D721Med (cell line): ENCODE measurements around the gene CHD2.

Experiments used
- DNase-seq: peaks from one replicate; pipeline ENCODE4 v3.0.0; 2011; ENCODE audit warnings: low spot score; ENCODE audit not compliant: insufficient read length
- FAIRE-seq: peaks from 2 replicates; lab custom pipeline; 2011; peaks lifted over from hg19 to GRCh38; lab: Jason Lieb, UNC
- TF ChIP-seq, protein P1 (sequence below): IDR thresholded peaks from 2 replicates; pipeline ENCODE4 v1.5.1; 2012; ENCODE audit warnings: mild to moderate bottlenecking, control low read depth; ENCODE audit not compliant: insufficient read depth; ENCODE audit errors: missing control alignments

The CHD2 gene

DNA sequence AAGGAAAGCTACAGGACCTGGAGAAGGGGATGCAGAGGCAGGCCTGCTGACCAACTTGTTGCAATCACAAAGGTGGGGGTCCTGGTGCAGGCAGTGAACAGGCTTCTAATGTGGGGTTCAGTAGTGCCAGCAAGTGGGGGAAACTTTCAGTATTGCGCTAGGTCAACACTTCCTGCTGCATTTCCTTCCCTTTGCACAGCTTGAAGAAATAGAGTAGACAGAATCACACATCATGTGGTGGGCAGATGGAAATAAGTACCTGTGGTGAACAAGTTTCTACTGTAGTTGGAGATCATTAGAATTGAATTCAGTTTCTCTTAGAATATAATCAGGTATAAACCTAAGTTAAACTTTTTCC is 125.5 kb downstream of the CHD2 start:
- TF ChIP-seq, protein P1, sequence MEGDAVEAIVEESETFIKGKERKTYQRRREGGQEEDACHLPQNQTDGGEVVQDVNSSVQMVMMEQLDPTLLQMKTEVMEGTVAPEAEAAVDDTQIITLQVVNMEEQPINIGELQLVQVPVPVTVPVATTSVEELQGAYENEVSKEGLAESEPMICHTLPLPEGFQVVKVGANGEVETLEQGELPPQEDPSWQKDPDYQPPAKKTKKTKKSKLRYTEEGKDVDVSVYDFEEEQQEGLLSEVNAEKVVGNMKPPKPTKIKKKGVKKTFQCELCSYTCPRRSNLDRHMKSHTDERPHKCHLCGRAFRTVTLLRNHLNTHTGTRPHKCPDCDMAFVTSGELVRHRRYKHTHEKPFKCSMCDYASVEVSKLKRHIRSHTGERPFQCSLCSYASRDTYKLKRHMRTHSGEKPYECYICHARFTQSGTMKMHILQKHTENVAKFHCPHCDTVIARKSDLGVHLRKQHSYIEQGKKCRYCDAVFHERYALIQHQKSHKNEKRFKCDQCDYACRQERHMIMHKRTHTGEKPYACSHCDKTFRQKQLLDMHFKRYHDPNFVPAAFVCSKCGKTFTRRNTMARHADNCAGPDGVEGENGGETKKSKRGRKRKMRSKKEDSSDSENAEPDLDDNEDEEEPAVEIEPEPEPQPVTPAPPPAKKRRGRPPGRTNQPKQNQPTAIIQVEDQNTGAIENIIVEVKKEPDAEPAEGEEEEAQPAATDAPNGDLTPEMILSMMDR, result no peak
- FAIRE-seq, result no peak
- DNase-seq, result no peak

DNA sequence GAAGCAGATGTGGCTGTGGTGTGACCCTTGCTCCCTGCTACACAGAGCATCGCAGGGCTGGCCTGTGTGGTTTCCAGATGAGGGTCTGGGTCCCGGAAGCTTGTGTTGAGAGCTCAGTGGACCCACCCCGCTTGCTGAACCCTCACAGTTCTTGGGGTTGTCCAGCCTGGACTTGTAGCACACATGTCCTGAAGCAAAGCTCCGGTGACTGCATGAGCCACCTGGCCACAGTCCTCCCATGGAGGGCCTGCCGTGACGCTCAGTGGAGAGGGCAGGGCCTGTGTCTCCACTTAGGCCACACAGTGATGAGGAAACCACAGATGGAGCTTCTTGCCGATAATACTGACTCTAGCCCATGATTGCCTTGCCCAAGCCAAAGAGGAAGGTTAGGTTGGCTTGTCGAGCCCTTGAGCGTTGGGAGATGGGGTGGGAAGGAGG is 126.3 kb downstream of the CHD2 start:
- no peak for DNase-seq
- TF ChIP-seq, protein P1, result no peak
- no peak for FAIRE-seq

DNA sequence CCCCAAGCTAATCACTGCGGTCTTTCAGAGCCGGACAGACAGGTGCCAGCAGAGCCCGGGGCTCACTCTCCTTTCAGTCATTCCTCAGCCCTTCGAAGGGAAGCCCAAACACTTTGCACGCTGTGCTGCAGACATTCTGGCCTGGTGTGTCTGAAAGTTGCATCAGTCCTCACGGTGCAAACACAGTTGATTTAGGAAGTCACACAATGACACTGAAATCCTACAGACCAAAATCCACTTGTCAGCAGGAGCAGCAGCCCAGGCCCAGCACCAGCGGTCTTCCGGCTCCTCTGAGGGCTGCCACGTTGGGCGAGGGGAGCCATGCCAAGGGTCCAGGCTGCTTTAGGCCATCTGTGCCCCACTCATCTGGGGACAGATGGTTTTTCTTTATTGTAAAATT is 127.3 kb downstream of the CHD2 start:
- TF ChIP-seq, protein P1, result no peak
- DNase-seq (no peak), FAIRE-seq (no peak)

DNA sequence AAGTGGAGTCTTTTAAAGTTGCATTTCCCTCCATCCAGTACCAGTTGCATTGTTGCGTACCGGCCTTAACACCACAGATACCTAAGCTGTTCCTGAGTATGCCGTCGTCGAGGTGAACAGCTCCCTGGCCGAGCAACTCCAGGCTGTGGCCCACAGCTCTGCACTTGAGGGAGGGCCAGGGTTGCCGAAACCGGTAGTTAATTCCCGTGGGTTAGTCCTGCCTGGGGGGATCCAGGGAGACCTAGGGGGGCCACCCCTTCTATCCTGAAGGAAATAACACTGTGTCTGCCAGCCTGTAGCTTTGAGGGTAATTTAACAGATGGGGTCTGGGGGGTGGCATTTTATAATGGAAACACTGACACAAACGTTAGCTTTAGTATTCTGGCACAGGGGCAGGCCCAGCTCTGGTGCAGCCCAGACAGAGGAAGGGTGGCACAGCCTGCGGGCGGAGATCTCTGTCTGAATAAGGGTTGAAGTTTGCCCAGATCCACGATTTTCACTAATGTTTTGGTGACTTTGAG is 128.0 kb downstream of the CHD2 start:
- FAIRE-seq (no peak), DNase-seq (no peak)
- TF ChIP-seq, protein P1, result no peak

DNA sequence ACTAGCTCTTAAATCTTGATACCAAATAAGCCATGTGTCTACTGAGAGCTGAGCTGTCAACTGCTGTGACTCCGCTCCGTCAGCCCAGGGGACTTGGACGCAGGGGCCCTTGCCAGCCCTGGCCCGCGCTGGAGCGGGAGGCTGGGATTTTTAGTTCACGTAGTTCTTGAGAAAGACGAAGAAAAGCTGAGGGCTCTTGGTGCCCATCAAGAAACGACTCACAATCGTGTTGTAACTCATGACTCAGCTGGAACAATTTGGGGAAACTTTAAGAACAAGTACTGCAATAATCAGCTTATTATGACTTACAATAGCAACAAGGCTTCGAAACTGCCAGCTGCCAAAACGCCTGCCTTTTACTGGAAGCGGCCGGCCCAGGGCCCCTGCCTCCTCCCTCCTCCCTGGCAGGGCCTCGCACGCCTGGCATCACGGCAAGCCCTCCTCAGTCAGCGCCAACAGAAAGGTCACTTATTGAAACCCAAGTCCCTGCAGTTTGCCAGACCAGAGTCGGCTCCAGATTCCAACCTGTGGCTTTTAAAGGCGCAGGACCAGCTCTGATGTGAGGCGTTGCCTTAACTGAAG is 128.6 kb downstream of the CHD2 start:
- TF ChIP-seq, protein P1, result no peak
- FAIRE-seq (no peak), DNase-seq (no peak)

DNA sequence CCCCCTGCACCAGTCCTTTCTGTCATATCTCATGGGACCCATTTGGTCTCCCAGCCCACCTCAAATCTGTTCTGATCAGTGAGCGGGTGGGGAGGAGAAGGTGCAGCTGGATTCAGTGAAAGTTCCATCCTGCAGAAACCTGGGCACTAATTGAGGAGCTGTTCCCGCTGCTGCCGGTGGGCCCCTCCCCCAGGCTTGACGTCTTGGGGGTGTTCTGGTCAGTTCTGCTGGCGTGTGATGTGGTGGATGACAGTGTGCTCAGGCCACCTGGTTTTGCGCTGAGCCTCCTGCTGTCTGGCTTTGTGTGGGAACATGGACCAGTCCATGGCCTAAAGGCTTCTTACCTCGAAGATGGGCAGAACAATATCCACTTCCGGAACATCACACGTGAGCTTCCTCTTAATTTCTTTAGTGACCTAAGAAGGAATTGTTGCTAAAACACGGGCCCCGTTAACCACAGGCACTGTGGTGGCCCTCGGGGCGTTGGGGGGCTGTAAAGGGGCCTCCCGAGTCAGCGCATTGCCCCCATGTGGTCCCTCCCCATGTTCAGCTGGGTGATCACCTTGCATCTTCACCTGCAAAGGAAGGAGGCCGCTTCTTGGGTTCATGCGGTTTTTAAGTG is 129.2 kb downstream of the CHD2 start:
- TF ChIP-seq, protein P1, result no peak
- DNase-seq, result no peak
- no peak for FAIRE-seq

DNA sequence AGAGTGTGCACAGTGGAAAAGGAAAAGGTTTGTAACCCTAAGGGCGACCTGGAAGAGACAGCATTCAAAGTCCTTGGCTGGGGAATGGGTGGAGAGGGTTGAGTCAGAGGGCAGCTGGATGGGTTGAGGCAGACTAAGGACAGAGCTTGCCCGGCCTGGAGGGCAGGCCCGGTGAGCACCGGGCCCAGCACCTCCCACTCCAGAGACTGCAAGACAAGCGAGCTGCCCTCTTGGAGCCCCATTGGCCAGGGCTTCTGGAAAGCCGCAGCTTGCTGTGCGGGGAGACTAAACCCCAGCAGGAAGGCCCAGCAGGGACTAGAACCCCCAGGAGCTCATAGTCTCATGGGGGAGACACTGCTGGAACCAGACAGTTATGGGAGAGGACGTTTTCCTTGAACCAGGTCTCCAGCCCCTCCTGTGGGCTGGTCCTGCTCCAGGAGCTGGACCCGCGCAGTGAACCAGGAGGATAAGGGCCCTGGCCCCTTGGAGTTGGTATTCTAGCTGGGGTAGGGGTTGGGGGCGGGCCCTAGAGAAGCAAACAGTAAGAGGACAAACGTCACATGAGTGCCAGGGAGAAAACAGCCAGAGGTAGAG is 129.8 kb downstream of the CHD2 start:
- TF ChIP-seq, protein P1, result no peak
- FAIRE-seq (no peak), DNase-seq (no peak)
